NCI-H748 (cell line): ENCODE data around the gene YRDC.

Source experiments
- DNase-seq: peaks from one replicate; lab custom pipeline; 2025; ENCODE audit not compliant: unreplicated experiment; lab: John Stamatoyannopoulos, UW

The YRDC gene, protein sequence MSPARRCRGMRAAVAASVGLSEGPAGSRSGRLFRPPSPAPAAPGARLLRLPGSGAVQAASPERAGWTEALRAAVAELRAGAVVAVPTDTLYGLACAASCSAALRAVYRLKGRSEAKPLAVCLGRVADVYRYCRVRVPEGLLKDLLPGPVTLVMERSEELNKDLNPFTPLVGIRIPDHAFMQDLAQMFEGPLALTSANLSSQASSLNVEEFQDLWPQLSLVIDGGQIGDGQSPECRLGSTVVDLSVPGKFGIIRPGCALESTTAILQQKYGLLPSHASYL

DNA sequence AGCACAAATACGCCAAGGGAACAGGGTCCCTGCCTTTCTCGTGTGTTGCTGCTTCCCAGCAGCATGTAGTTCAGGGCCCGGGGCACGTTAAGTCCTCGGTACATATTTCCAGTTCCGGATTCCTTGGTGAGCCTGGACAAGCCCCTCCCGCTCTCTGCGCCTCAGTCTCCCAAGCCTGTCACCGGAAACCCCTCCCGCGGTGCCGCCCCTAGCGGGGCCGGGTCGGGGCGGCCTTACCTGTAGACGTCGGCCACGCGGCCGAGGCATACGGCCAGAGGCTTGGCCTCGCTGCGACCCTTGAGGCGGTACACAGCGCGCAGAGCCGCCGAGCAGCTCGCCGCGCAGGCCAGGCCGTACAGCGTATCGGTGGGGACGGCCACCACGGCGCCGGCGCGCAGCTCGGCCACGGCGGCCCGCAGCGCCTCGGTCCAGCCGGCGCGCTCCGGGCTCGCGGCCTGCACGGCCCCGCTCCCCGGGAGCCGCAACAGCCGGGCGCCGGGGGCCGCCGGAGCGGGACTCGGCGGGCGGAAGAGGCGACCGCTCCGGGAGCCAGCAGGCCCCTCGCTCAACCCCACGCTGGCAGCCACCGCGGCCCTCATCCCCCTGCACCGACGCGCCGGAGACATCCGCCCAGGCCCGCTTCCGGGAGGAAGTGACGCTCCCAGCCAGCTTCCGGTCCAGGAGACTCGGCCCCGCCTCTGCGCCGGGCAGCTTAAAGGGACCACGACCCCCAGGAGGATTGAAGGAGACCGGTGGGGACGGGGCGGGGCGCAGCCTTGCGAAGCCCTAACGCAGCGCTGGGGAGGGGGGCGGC lies at the start of gene YRDC, which contains the start of gene C1orf122:
Gene YRDC, minus strand, starts transcription at position 654 of the 814 bp plus-strand sequence. Its CDS starts 28 bp downstream, at position 626.
Gene C1orf122, plus strand, starts transcription at position 236 of the 814 bp plus-strand sequence. CDS start 615 bp downstream, outside the sequence.
- DNase-seq: peak; percentile 91

DNA sequence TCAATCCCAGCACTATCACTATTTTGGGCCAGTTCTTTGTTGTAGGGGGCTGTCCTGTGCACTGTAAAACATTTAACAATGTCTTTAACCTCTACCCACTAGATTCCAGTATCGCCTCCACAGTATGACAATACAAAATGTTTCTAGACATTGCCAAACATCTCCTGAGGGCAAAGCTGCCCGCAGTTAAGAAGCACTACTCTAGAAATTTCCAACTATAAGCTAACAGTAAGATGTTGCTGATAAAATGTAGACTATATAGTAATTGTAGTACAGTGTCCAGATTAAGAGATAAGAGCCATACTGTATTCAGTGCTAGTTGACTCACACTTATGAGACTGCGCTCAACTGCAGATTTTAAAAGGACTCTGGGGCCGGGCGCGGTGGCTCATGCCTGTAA lies 46.4 kb upstream of the YRDC start:
- no peak for DNase-seq

DNA sequence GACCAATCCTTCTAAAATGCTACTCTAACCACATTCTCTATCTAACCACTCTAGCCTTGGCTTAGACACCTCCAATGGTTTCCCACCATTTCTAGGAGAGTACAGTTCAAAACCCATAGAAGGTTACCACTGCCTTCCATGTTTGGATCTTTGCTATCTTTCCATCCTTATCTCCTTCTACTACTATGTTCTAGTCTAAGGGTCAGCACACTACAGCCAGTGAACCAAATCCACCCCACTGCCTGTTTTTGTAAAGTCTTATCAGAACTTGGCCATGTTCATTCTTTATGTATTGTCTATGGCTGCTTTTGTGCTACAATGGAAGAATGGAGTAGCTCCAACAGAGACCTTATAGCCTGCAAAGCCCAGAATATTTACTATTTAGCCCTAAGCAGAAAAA lies 45.1 kb upstream of the YRDC start:
- no peak for DNase-seq

GRCh38 chr1:37851782-37852210 lies 43.8 kb upstream of the YRDC start:
- DNase-seq: no peak

DNA sequence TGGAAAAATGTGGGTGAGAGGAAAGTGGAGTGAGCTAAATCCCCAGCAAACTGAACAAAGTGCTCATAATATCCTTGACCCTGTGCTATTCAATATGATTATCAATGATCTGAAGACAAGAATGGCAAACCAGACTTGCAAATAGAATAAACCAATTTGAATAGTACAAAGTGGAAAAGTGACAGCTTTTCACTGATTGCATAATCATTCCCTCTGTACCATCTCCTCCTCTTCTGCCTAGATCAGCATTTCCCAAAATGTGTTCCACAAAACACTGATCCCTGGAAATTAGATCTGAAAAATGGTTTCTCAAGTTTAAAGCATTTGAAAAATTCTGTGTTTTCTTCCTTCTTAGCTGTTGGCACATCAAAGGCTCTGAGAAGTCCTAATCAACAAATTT lies 43.3 kb upstream of the YRDC start:
- DNase-seq: no peak

DNA sequence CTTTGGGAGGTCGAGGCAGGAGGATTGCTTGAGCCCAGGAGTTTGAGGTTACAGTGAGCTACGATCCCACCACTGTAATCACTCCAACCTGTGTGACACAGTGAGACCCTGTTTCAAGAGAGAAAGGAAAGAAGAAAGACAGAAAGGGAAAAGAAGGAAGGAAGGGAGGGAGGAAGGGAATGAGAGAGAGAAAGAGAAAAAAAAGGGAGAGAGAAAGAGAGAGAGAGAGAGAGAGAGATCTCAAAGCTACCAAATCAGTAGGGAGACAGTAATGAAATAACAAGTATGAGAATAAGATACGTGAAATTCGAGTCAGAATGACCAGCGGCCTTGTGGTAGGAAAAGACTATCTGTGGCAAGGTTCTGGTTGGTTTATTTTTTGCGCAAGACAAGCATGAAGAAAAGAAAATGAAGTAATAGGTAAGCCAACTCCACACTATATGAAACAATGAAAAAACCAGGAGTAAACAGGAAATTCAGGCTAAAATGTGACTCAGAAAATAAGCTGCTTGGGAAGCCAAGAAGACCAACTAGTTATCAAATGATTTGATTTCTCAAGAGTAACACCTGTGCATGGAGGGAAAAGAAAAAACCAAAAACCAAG lies 42.4 kb upstream of the YRDC start:
- DNase-seq: no peak

DNA sequence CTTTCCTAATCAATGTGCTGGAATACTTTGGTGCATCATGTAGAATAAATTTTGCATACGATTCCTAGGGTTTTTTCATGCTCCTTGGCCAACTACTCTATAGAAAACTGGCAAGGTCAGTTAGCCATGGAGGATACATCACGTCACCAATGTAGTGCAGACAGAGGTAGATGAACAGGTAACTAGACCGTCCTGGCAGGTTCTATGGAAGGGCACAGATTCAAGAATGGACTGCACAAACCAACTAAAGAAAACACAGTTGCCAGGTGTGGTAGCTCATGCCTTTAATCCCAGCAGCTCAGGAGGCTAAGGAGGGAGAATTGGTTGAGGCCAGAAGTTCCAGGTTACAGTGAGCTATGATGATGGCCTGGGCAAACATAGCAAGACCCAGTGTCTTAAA lies 41.5 kb upstream of the YRDC start:
- DNase-seq: no peak

- no peak for DNase-seq
These were observed 38.8 kb upstream of the YRDC start for GRCh38 chr1:37846647-37847339.

DNA sequence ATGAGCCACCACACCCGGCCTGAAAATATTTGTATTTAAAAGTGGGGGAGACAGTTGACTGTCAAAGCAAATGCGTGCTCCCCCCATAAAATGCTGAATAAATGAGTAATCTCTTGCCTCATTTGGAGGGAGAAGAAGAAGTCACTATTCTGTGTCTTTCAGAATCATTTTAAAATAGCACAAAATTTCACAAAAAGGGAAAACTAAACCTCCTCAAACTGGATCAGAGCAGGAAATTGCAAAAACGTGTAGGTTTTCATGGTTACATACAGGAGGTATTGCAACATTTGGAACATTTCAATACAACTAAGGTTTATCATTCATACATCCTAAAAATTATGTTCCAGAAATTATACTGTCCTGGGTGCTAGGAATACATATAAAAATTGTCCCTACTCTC lies 37.8 kb upstream of the YRDC start:
- no peak for DNase-seq

DNA sequence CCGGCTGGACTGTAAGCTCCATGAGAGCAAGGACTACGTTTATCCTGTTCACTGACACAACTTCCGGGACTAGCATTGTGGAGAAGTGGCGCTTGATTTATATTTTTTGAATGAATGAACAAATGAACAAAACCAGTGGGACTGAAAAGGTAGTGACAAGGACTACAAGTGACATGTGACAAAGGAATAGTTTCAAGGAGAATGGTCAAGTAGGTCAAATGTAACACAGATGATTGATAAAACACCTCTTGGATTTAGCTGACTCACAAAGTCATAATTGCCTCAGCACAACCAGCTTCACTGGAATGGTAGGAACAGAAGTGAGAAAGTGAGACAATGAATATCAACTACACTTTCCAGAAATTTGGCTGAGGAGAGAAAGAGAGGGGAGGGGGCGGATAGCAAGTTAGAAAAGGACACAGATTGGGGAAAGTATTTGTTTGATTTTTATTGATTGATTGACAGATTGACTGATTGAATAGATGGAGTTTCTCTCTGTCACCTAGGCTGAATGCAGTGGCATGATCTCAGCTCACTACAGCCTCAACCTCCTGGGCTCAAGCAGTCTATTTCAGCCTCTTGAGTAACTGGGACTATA lies 37.1 kb upstream of the YRDC start:
- no peak for DNase-seq

- DNase-seq: peak; percentile 18
These were observed 36.5 kb upstream of the YRDC start for GRCh38 chr1:37844536-37844935.

DNA sequence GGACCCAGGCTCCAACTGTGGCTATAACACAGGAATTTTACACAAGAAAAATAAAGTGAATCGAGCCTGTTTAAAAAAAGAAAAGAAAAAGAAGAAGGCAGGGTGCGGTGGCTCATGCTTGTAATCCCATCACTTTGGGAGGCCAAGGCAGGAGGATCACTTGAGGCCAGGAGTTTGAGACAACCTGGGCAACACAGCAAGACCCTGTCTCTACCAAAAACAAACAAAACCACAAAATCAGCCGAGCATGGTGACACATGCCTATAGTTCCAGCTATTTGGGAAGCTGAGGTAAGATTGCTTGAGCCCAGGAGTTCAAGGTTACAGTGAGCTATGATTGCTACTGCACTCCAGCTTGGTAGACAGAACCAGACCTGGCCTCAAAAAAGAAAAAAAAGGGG lies 33.6 kb upstream of the YRDC start:
- DNase-seq: no peak

DNA sequence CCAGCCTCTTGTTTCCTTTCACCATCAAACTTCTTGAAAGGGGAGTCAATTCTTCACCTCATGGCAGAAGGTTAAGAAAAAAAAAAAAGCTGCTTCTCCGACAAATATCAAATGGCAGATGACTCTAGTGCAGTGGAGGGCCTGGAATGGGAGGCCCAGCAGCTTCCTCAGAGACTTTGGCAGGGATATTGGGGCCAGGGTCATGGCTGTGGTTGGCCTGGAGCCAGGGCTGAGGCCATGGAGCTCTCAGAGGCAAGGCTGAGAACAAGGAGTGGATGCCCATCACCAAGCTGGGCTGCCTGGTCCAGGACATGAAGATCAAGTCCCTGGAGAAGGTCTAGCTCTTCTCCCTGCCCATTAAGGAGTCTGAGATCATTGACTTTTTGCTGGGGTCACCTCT lies 32.7 kb upstream of the YRDC start:
- no peak for DNase-seq

DNA sequence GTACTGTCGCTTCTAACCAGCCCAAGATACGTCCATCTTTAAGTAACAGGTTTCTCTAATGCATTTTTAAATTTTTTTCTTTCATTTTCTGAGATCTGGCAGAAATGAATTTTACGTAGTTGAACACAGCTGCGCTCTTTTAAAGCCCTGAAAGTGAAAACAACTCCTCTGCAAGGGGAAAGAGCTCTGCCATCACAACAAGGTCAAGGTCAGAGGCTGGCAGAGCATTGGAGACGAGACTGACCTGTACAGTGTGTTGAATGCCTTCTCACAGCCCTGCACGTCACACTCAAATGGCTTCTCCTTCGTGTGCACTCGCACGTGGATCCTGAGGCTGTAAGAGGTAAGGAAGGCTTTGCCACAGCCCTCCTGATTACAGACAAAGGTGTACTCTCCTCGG lies 31.7 kb upstream of the YRDC start:
- DNase-seq: no peak

DNA sequence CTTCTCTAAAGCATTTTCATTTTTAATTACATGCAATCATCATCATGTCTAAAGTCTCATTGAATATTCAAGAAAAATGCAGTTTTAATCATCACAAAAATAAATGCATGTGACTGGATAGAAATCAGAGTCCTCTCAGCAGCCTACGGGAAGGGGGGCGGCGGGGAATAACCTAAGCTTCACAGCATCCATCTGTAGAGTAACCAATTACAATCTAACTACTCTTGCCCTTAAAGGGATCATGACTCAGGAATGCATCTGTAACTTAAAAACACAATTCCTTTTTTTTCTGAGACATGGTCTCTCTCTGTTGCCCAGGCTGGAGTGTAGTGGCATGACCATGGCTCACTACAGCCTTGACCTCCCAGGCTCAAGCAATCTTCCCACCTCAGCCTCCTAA lies 28.8 kb upstream of the YRDC start:
- DNase-seq: no peak

DNA sequence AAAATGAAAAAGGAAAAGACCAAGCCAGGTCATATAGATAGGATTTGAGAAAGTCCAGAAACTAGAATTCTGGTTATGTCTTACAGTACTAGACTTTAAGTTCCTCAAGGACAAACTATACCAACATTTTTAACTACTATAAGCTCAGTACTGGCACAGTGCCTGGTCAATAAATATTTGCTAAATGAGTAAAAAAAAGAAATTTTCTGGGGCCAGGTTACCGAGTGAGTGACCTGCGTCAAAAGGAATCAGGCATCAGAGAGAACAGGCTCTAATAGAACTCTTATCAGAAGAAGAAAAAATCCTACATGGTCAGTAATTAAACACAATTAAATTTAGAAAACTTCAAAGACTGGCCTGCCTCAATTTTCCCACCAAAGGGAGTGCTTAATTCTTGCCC lies 23.8 kb upstream of the YRDC start:
- no peak for DNase-seq

GRCh38 chr1:37831109-37831508 lies 23.1 kb upstream of the YRDC start:
- no peak for DNase-seq

GRCh38 chr1:37828410-37829074 lies 20.5 kb upstream of the YRDC start:
- no peak for DNase-seq

- DNase-seq: no peak
These were observed 17.5 kb upstream of the YRDC start for GRCh38 chr1:37825506-37825905.

GRCh38 chr1:37824001-37824400 lies 16.0 kb upstream of the YRDC start:
- no peak for DNase-seq
